SK-N-SH (cell line): ENCODE data around the gene SLF2.

Experiments used
- CTCF ChIP-seq: fragments of 200-600 bp; sonication (generic); IDR thresholded peaks from 2 replicates; pipeline ENCODE4 v1.6.1; 2017; ENCODE audit warnings: antibody characterized with exemption, mild to moderate bottlenecking, moderate library complexity
- GABPA ChIP-seq: IDR thresholded peaks from 2 replicates; pipeline ENCODE4 v1.4.0; 2012; ENCODE audit warnings: low read depth, mild to moderate bottlenecking
- NRF1 ChIP-seq: IDR thresholded peaks from 2 replicates; pipeline ENCODE4 v1.6.1; 2012; ENCODE audit warnings: low read depth, mild to moderate bottlenecking, low read length
- RFX5 ChIP-seq: IDR thresholded peaks from 2 replicates; pipeline ENCODE4 v1.6.1; 2012; ENCODE audit warnings: mild to moderate bottlenecking, improper control_type of control experiment, low read length
- USF2 ChIP-seq: fragments of 150-350 bp; IDR thresholded peaks from 2 replicates; pipeline ENCODE4 v1.6.1; 2017; ENCODE audit warnings: antibody characterized with exemption, low read length, low read depth, borderline replicate concordance
- YY1 ChIP-seq: IDR thresholded peaks from 2 replicates; pipeline ENCODE4 v1.4.0; 2012; ENCODE audit warnings: low read depth, mild to moderate bottlenecking

DNA sequence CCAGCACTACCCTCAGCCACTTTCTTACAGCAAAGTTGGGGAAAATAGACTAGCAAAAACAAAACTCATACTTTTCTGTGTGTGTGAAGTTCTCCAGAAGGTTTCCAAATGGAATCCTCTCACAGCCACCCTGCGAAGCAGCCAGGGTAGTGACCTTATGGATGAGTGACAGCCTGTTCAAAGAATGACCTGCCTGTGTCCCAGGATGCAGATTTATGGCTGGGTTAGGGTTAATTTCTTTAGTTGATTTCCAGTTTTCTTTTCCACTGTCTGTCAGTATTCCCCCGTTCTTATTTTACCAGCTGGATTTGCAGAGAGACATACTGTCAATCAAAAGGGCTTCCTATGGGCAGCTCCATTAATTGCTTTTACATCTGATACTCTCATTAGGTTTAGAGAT, 54.1 kb downstream of the SLF2 start:
- TF ChIP-seq CTCF = no peak
- TF ChIP-seq RFX5 = no peak
- TF ChIP-seq USF2 = no peak
- TF ChIP-seq GABPA = no peak
- TF ChIP-seq NRF1 = no peak
- TF ChIP-seq YY1 = no peak
